Measurements from ENCODE around the gene CCDC69.
"Not testable (repeated sequence)": the region's sequence is repeated elsewhere in the genome, so short reads cannot be mapped to it uniquely, and the experiment has no call there.

The CCDC69 gene

DNA sequence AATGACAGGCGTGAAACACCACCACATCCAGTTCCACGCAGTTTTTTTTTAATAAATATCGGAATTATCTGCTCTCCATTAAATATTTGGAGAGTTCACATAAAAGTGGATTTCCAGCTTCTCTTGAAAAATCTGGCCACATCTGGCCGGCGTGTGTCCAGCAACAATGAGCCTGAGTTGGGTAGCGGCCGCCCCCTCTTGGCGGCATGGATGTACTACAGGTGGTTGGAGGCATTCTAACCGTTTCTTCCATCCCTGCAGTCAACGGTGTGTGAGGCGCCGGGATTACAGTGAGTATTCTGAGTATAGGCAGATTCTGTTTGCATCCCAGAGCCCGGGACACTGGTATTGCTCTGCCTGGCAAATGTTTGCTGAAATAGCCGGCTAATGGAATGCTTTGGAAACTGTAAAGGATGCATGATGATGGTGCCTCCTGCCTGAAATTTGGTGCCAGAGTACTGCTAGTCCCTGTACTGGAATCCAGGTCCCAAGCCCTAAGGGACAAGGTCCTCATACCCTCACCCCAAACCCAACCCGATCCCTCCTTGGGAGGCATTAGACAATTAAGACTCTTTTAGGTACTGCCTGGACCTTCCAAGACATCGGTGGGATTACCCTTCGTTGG lies 15.5 kb upstream of the CCDC69 start:
- TF ChIP-seq, protein P1, sequence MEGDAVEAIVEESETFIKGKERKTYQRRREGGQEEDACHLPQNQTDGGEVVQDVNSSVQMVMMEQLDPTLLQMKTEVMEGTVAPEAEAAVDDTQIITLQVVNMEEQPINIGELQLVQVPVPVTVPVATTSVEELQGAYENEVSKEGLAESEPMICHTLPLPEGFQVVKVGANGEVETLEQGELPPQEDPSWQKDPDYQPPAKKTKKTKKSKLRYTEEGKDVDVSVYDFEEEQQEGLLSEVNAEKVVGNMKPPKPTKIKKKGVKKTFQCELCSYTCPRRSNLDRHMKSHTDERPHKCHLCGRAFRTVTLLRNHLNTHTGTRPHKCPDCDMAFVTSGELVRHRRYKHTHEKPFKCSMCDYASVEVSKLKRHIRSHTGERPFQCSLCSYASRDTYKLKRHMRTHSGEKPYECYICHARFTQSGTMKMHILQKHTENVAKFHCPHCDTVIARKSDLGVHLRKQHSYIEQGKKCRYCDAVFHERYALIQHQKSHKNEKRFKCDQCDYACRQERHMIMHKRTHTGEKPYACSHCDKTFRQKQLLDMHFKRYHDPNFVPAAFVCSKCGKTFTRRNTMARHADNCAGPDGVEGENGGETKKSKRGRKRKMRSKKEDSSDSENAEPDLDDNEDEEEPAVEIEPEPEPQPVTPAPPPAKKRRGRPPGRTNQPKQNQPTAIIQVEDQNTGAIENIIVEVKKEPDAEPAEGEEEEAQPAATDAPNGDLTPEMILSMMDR (IDR thresholded peaks at IDR 0.05; ENCODE audit: insufficient read depth, low read depth, low read length, missing control alignments) = peak; percentile 86
- DNase-seq (ENCODE audit: low read depth) = peak; percentile 67

GRCh38 chr5:151238303-151238741 lies 14.4 kb upstream of the CCDC69 start:
- no peak for DNase-seq (ENCODE audit: low read depth)
- TF ChIP-seq, protein P1 (IDR thresholded peaks at IDR 0.05; ENCODE audit: insufficient read depth, low read depth, low read length, missing control alignments) = no peak
- H3K4me3 ChIP-seq (ENCODE audit: low read length) = no peak overlapping the region

More for the DNA sequence above, 15.5 kb upstream of the CCDC69 start:
- H3K4me3 ChIP-seq (ENCODE audit: low read length) = no peak overlapping the region

GRCh38 chr5:151237685-151238084 lies 13.8 kb upstream of the CCDC69 start:
- TF ChIP-seq, protein P1 (IDR thresholded peaks at IDR 0.05; ENCODE audit: insufficient read depth, low read depth, low read length, missing control alignments) = no peak
- H3K4me3 ChIP-seq (ENCODE audit: low read length) = no peak overlapping the region
- DNase-seq (ENCODE audit: low read depth) = no peak

GRCh38 chr5:151236888-151237287 lies 13.0 kb upstream of the CCDC69 start:
- no peak for DNase-seq (ENCODE audit: low read depth)
- TF ChIP-seq, protein P1 (IDR thresholded peaks at IDR 0.05; ENCODE audit: insufficient read depth, low read depth, low read length, missing control alignments) = no peak
- no peak overlapping the region for H3K4me3 ChIP-seq (ENCODE audit: low read length)

DNA sequence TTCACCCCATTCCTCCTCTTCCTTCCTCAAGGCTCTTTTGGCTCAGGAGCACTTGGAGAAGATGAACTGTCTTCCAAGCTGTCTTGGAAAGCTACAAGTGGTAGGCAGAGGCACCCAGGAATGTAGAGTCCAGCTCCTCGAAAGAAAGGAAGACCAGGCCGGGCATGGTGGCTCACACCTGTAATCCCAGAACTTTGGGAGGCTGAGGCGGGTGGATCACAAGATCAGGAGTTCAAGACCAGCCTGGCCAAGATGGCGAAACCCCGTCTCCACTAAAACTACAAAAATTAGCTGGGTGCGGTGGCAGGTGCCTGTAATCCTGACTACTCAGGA lies 11.3 kb upstream of the CCDC69 start:
- not testable (repeated sequence) for H3K4me3 ChIP-seq (ENCODE audit: low read length); DNase-seq (ENCODE audit: low read depth)

DNA sequence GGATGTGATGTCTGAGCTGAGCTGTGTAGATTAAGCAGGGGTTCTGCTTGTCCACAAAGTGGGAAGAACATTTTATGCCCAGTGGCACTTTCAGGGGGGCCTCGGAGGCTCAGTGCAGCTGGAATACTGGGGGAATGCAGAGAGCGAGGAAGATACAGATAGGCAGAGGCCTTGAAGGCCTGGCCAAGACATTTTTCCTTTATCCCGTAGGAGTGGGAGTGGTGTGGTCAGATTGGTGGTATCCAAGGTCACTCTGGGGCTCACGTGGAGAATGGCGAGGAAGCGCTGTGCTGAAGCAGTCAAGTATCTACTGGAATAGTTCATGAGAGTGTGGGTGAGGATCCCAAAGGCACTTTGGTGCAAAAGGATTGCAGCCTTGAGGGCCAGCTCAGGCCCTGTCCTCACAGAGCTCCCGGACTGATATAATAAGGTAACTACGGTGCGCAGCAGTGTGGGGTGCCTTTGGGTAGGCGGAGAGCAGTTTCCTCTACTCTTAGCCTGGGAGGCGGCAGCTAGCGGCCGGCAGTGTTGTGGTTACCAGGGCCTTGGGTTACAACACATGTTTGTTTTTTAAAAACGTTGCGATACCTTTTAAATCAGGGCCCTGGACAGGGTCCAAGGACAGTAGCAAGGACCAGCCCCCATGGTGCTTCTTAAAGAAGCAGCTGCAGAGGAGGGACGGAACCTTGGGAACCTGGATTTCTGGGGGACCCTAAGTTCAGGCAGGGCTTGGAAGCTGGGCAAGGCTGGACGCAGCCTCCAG lies 10.8 kb upstream of the CCDC69 start:
- TF ChIP-seq, protein P1 (IDR thresholded peaks at IDR 0.05; ENCODE audit: insufficient read depth, low read depth, low read length, missing control alignments) = no peak
- H3K4me3 ChIP-seq (ENCODE audit: low read length) = no peak overlapping the region
- no peak for DNase-seq (ENCODE audit: low read depth)

- DNase-seq (ENCODE audit: low read depth) = no peak
- TF ChIP-seq, protein P1 (IDR thresholded peaks at IDR 0.05; ENCODE audit: insufficient read depth, low read depth, low read length, missing control alignments) = no peak
- no peak overlapping the region for H3K4me3 ChIP-seq (ENCODE audit: low read length)
These were observed 9.8 kb upstream of the CCDC69 start for GRCh38 chr5:151233616-151234085.

All from epithelial cell of esophagus (primary cell).